ENCODE measurements around the gene REEP3. TPM values are rescaled to one million over a fixed set of nuclear protein-coding genes. Genes with fewer than 3 reads are reported as not detected.
"Not testable (repeated sequence)": the region's sequence is repeated elsewhere in the genome, so short reads cannot be mapped to it uniquely, and the experiment has no call there.

REEP3 gene
- polyA plus RNA-seq, 1 donor from 2014 or later, result 6.9 TPM

- Histone ChIP-seq H3K9me2 (ENCODE audit: insufficient read depth, low read length) (no peaks in the 10 kb centered on the region), H3K4me3 (ENCODE audit: low read length) (no peak overlapping the region), H3K27me3 (ENCODE audit: insufficient read depth, low read depth, low read length) (no peaks in the 10 kb centered on the region), H3K27ac (ENCODE audit: low read length) (no peak overlapping the region), H4K20me1 (ENCODE audit: insufficient read depth) (no peaks in the 10 kb centered on the region), H2AFZ (ENCODE audit: low read depth, low read length) (no peak overlapping the region), H3K9me3 (ENCODE audit: low read length) (no peaks in the 10 kb centered on the region), H3F3A (ENCODE audit: insufficient read depth, low read length, poor library complexity, severe bottlenecking) (no peaks in the 10 kb centered on the region), H3K9ac (ENCODE audit: low read length) (no peak overlapping the region), H3K79me2 (replicated peaks; ENCODE audit: insufficient read depth, low read length) (peaks cover 59% of the 10 kb centered on the region), H3K36me3 (ENCODE audit: insufficient read depth, low read length) (peaks cover 3% of the 10 kb centered on the region), H3K4me2 (ENCODE audit: low read length) (no peak overlapping the region)
- TF ChIP-seq EZH2 (IDR thresholded peaks at IDR 0.05; ENCODE audit: borderline replicate concordance, insufficient read depth, low read length, poor library complexity, severe bottlenecking) (no peak), MXI1 (conservative IDR thresholded peaks at IDR 0.05; ENCODE audit: poor library complexity, severe bottlenecking) (no peak), EP300 (conservative IDR thresholded peaks at IDR 0.05; ENCODE audit: poor library complexity, severe bottlenecking) (no peak)
These were observed 23.9 kb upstream of the REEP3 start for GRCh38 chr10:63497321-63497720.

GRCh38 chr10:63498665-63499064, 22.5 kb upstream of the REEP3 start:
- no peaks in the 10 kb centered on the region for H3K9me3 ChIP-seq (ENCODE audit: low read length)
- H3K9me2 ChIP-seq (ENCODE audit: insufficient read depth, low read length), result no peaks in the 10 kb centered on the region
- TF ChIP-seq REST (IDR thresholded peaks at IDR 0.05; ENCODE audit: borderline replicate concordance) (no peak), POLR2AphosphoS5 (IDR thresholded peaks at IDR 0.05) (no peak), RAD21 (conservative IDR thresholded peaks at IDR 0.05) (no peak), SMC3 (conservative IDR thresholded peaks at IDR 0.05; ENCODE audit: poor library complexity) (no peak), TAF1 (IDR thresholded peaks at IDR 0.05; ENCODE audit: low read depth) (no peak), CTCF (IDR thresholded peaks at IDR 0.05; ENCODE audit: poor library complexity, severe bottlenecking) (no peak), MXI1 (conservative IDR thresholded peaks at IDR 0.05; ENCODE audit: poor library complexity, severe bottlenecking) (no peak), EP300 (conservative IDR thresholded peaks at IDR 0.05; ENCODE audit: poor library complexity, severe bottlenecking) (no peak), EZH2 (IDR thresholded peaks at IDR 0.05; ENCODE audit: borderline replicate concordance, insufficient read depth, low read length, poor library complexity, severe bottlenecking) (no peak)
- no peak overlapping the region for H3K27ac ChIP-seq (ENCODE audit: low read length)
- H3K36me3 ChIP-seq (ENCODE audit: insufficient read depth, low read length), result peaks cover 3% of the 10 kb centered on the region
- no peaks in the 10 kb centered on the region for H4K20me1 ChIP-seq (ENCODE audit: insufficient read depth)
- no peaks in the 10 kb centered on the region for H3F3A ChIP-seq (ENCODE audit: insufficient read depth, low read length, poor library complexity, severe bottlenecking)
- H3K9ac ChIP-seq (ENCODE audit: low read length), result no peak overlapping the region
- H3K4me2 ChIP-seq (ENCODE audit: low read length), result no peak overlapping the region
- no peaks in the 10 kb centered on the region for H3K27me3 ChIP-seq (ENCODE audit: insufficient read depth, low read depth, low read length)
- no peak overlapping the region for H2AFZ ChIP-seq (ENCODE audit: low read depth, low read length)
- no peak overlapping the region for H3K4me3 ChIP-seq (ENCODE audit: low read length)
- H3K79me2 ChIP-seq (replicated peaks; ENCODE audit: insufficient read depth, low read length), result peaks cover 64% of the 10 kb centered on the region

- H3K9me3 ChIP-seq (ENCODE audit: low read length); H2AFZ ChIP-seq (ENCODE audit: low read depth, low read length); H3K9ac ChIP-seq (ENCODE audit: low read length); H4K20me1 ChIP-seq (ENCODE audit: insufficient read depth); H3F3A ChIP-seq (ENCODE audit: insufficient read depth, low read length, poor library complexity, severe bottlenecking); H3K36me3 ChIP-seq (ENCODE audit: insufficient read depth, low read length); H3K4me3 ChIP-seq (ENCODE audit: low read length); H3K27me3 ChIP-seq (ENCODE audit: insufficient read depth, low read depth, low read length); H3K4me2 ChIP-seq (ENCODE audit: low read length); H3K27ac ChIP-seq (ENCODE audit: low read length); H3K9me2 ChIP-seq (ENCODE audit: insufficient read depth, low read length): not testable (repeated sequence)
- H3K79me2 ChIP-seq (replicated peaks; ENCODE audit: insufficient read depth, low read length), result peaks cover 53% of the 10 kb centered on the region
These were observed 20.6 kb upstream of the REEP3 start for GRCh38 chr10:63500551-63500950.
